DOHH2 (cell line): ENCODE results near the gene HOXD10.

ENCODE experiments used
- EZH2phosphoT487 ChIP-seq: fragments of 200-600 bp; sonication (generic); IDR thresholded peaks from 2 replicates; pipeline ENCODE4 v1.6.1; 2017; ENCODE audit warnings: borderline replicate concordance, mild to moderate bottlenecking, antibody characterized with exemption, low read length, moderate library complexity, mixed read lengths
- TF ChIP-seq, protein P1 (sequence below): fragments of 200-600 bp; sonication (generic); IDR thresholded peaks from one replicate; pipeline ENCODE4 v1.5.1; 2014; ENCODE audit warnings: antibody characterized with exemption, mild to moderate bottlenecking, low read depth, low read length; ENCODE audit not compliant: poor library complexity, severe bottlenecking

DNA sequence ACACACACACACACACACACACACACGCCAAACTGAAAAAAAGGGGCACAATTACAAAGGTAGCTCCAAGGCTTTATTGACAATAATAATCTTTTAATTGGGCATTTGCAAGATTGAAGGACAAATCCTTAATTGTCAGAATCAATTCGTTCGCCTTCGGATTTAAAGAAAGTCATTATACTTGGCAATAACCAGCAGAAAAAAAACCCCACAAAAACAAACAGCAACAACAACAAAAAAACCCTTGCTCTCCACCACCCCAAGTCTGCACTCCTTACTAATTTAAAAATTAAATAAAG lies 11.1 kb downstream of the HOXD10 start:
- TF ChIP-seq, protein P1, sequence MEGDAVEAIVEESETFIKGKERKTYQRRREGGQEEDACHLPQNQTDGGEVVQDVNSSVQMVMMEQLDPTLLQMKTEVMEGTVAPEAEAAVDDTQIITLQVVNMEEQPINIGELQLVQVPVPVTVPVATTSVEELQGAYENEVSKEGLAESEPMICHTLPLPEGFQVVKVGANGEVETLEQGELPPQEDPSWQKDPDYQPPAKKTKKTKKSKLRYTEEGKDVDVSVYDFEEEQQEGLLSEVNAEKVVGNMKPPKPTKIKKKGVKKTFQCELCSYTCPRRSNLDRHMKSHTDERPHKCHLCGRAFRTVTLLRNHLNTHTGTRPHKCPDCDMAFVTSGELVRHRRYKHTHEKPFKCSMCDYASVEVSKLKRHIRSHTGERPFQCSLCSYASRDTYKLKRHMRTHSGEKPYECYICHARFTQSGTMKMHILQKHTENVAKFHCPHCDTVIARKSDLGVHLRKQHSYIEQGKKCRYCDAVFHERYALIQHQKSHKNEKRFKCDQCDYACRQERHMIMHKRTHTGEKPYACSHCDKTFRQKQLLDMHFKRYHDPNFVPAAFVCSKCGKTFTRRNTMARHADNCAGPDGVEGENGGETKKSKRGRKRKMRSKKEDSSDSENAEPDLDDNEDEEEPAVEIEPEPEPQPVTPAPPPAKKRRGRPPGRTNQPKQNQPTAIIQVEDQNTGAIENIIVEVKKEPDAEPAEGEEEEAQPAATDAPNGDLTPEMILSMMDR, result no peak
- TF ChIP-seq EZH2phosphoT487, result no peak
